ENCODE measurements around the gene POU3F1. TPM values are rescaled to one million over a fixed set of nuclear protein-coding genes. Genes with fewer than 3 reads are reported as not detected.

The POU3F1 gene
- total RNA-seq, 1 experiment from 2014 or later, result 5.8 TPM

GRCh38 chr1:38025233-38025632 lies 21.4 kb downstream of the POU3F1 start:
- no peak overlapping the region for H2BK15ac ChIP-seq (ENCODE audit: low read depth, low read length)
- no peaks in the 10 kb centered on the region for H4K20me1 ChIP-seq (ENCODE audit: control insufficient read depth, insufficient read depth, insufficient read length)
- H3K14ac ChIP-seq (ENCODE audit: insufficient read depth, low read length), result no peak overlapping the region
- no peak overlapping the region for H2BK12ac ChIP-seq (ENCODE audit: insufficient read length, low read depth, low read length)
- no peak overlapping the region for H2BK20ac ChIP-seq (ENCODE audit: low read depth, low read length, poor library complexity, severe bottlenecking)
- DNase-seq, result no peak
- H3K79me2 ChIP-seq (ENCODE audit: insufficient read depth, low read length), result no peaks in the 10 kb centered on the region
- no peak overlapping the region for H2AFZ ChIP-seq (ENCODE audit: low read length)
- Mint-ChIP-seq H3K4me3 (no peak overlapping the region), H3K27ac (no peak overlapping the region; a peak in 1 of 7 replicates), H3K36me3 (ENCODE audit: insufficient read depth in 1 of 3, low read depth in 3 of 3) (peaks cover 23 to 62% (median 47%) of the 10 kb centered on the region in 3 experiments; a peak in 6 of 7 replicates), H3K4me1 (peaks cover 31 to 41% of the 10 kb centered on the region in 2 experiments), H3K27me3 (ENCODE audit: low read depth) (no peaks in the 10 kb centered on the region), H3K9me3 (no peaks in the 10 kb centered on the region)
- H3K4ac ChIP-seq (ENCODE audit: low read depth, low read length), result no peak overlapping the region
- no peak overlapping the region for H3K4me2 ChIP-seq (ENCODE audit: insufficient read depth, insufficient read length, low read length)
- H3K18ac ChIP-seq (ENCODE audit: insufficient read length, low read depth, low read length), result no peak overlapping the region
- peaks cover 2% of the 10 kb centered on the region; the same call in 1 of the 2 replicates for H3K4me1 ChIP-seq (ENCODE audit: insufficient read depth, low read length)
- no peak for TF ChIP-seq CTCF (conservative IDR thresholded peaks at IDR 0.05)
- no peak overlapping the region for H3K27ac ChIP-seq (ENCODE audit: insufficient read length, low read depth, low read length)
- no peaks in the 10 kb centered on the region for H3K9me3 ChIP-seq (ENCODE audit: control insufficient read depth, low read depth, low read length)
- no peak overlapping the region for H2BK5ac ChIP-seq (ENCODE audit: insufficient read length, low read length)
- no peaks in the 10 kb centered on the region for H3K27me3 ChIP-seq (ENCODE audit: insufficient read depth, low read length)
- WGBS (ENCODE audit: extremely low coverage, insufficient read length, low lambda C conversion rate), result no CpG with 5 or more reads among the region's 2 CpGs
- H2AK5ac ChIP-seq (ENCODE audit: insufficient read length, low read length), result no peak overlapping the region
- H3K23ac ChIP-seq (ENCODE audit: insufficient read length, low read depth, low read length), result no peak overlapping the region
- H2BK120ac ChIP-seq (ENCODE audit: low read depth, low read length, poor library complexity, severe bottlenecking), result no peak overlapping the region
- no peak overlapping the region for H3T11ph ChIP-seq (ENCODE audit: low read length)
- H3K23me2 ChIP-seq (ENCODE audit: insufficient read length, low read depth, low read length, poor library complexity, severe bottlenecking), result no peaks in the 10 kb centered on the region
- no peak overlapping the region for H3K9ac ChIP-seq (ENCODE audit: extremely low read depth, insufficient read length, low read length)
- H4K8ac ChIP-seq (replicated peaks; ENCODE audit: insufficient read length, low read depth, low read length), result no peak overlapping the region
- H4K5ac ChIP-seq (ENCODE audit: insufficient read length, low read depth, low read length), result no peak overlapping the region
- no peak overlapping the region for H4K91ac ChIP-seq (ENCODE audit: insufficient read length, low read depth, low read length)
- no peak overlapping the region for H3K56ac ChIP-seq (ENCODE audit: insufficient read length, low read depth, low read length)
- H3K79me1 ChIP-seq (ENCODE audit: insufficient read depth, low read depth, low read length, poor library complexity, severe bottlenecking), result no peaks in the 10 kb centered on the region

All from H9 (cell line).